ENCODE measurements around the gene NDUFA8. TPM values are rescaled to one million over a fixed set of nuclear protein-coding genes. Genes with fewer than 3 reads are reported as not detected.

NDUFA8 gene
- total RNA-seq, 1 donor from 2014 or later: 37.7 TPM

GRCh38 chr9:122190597-122191381 lies 31.2 kb upstream of the NDUFA8 start:
- TF ChIP-seq CTCF (IDR thresholded peaks at IDR 0.05; ENCODE audit: unreplicated experiment): no peak
- Mint-ChIP-seq H3K27ac (no peak overlapping the region), H3K4me3 (no peak overlapping the region), H3K27me3 (ENCODE audit: low read depth) (peaks cover 30% of the 10 kb centered on the region), H3K9me3 (no peaks in the 10 kb centered on the region), H3K4me1 (no peaks in the 10 kb centered on the region), H3K36me3 (no peaks in the 10 kb centered on the region)
- DNase-seq (ENCODE audit: low spot score in 2 of 2, unreplicated experiment in 2 of 2): no peak

- Mint-ChIP-seq H3K27ac (no peak overlapping the region), H3K9me3 (no peaks in the 10 kb centered on the region), H3K4me3 (no peak overlapping the region), H3K36me3 (no peaks in the 10 kb centered on the region), H3K4me1 (no peaks in the 10 kb centered on the region), H3K27me3 (ENCODE audit: low read depth) (peaks cover 23% of the 10 kb centered on the region)
- no peak for TF ChIP-seq CTCF (IDR thresholded peaks at IDR 0.05; ENCODE audit: unreplicated experiment)
- DNase-seq (ENCODE audit: low spot score in 2 of 2, unreplicated experiment in 2 of 2): no peak
These were observed 28.8 kb upstream of the NDUFA8 start for GRCh38 chr9:122188369-122188768.

GRCh38 chr9:122186777-122187470 lies 27.3 kb upstream of the NDUFA8 start:
- no peak for TF ChIP-seq CTCF (IDR thresholded peaks at IDR 0.05; ENCODE audit: unreplicated experiment)
- Mint-ChIP-seq H3K27ac (no peak overlapping the region), H3K4me3 (no peak overlapping the region), H3K36me3 (no peaks in the 10 kb centered on the region), H3K9me3 (no peaks in the 10 kb centered on the region), H3K4me1 (no peaks in the 10 kb centered on the region), H3K27me3 (ENCODE audit: low read depth) (peaks cover 29% of the 10 kb centered on the region)
- DNase-seq (ENCODE audit: low spot score in 2 of 2, unreplicated experiment in 2 of 2): no peak

GRCh38 chr9:122186301-122186700 lies 26.7 kb upstream of the NDUFA8 start:
- no peak for DNase-seq (ENCODE audit: low spot score in 2 of 2, unreplicated experiment in 2 of 2)
- TF ChIP-seq CTCF (IDR thresholded peaks at IDR 0.05; ENCODE audit: unreplicated experiment): no peak
- Mint-ChIP-seq H3K27me3 (ENCODE audit: low read depth) (peaks cover 28% of the 10 kb centered on the region), H3K27ac (no peak overlapping the region), H3K4me1 (no peaks in the 10 kb centered on the region), H3K4me3 (no peak overlapping the region), H3K9me3 (no peaks in the 10 kb centered on the region), H3K36me3 (no peaks in the 10 kb centered on the region)

GRCh38 chr9:122184551-122184950 lies 25.0 kb upstream of the NDUFA8 start:
- no peak for DNase-seq (ENCODE audit: low spot score in 2 of 2, unreplicated experiment in 2 of 2)
- Mint-ChIP-seq H3K4me3 (no peak overlapping the region), H3K4me1 (no peaks in the 10 kb centered on the region), H3K27ac (no peak overlapping the region), H3K36me3 (no peaks in the 10 kb centered on the region), H3K27me3 (ENCODE audit: low read depth) (peaks cover 36% of the 10 kb centered on the region), H3K9me3 (no peaks in the 10 kb centered on the region)
- TF ChIP-seq CTCF (IDR thresholded peaks at IDR 0.05; ENCODE audit: unreplicated experiment): no peak
